ENCODE data around the gene CEP95. TPM values are rescaled to one million over a fixed set of nuclear protein-coding genes. Genes with fewer than 3 reads are reported as not detected.
A peak's percentile ranks its signal among the peaks of the same experiment; 100 is the strongest.

The CEP95 gene
- total and polyA plus RNA-seq, 4 experiments from 2014 or later = 6.4 to 108 (median 61.8) TPM

- no peaks in the 10 kb centered on the region for H3K27me3 ChIP-seq (ENCODE audit: insufficient read depth, low read length)
- peak overlapping the region in 3 of 7 donors; percentile 37 to 48 (median 43) for H3K27ac Mint-ChIP-seq
- H3K36me3 ChIP-seq (ENCODE audit: insufficient read depth, low read length) = peaks cover 82% of the 10 kb centered on the region
- H3K4me1 Mint-ChIP-seq = peaks cover 0 to 2% (median 0%) of the 10 kb centered on the region in 4 donors
- peaks cover 57 to 87% of the 10 kb centered on the region in 2 donors for H3K36me3 Mint-ChIP-seq
- no peaks in the 10 kb centered on the region for H3K9me3 ChIP-seq (ENCODE audit: control insufficient read depth in 1 of 2, low read length in 2 of 2)
- no peaks in the 10 kb centered on the region for H3K4me1 ChIP-seq (ENCODE audit: insufficient read depth, low read length)
- intact Hi-C loops (cut with micrococcal nuclease) = loop anchor here (10.0 kb wide), 1 partner anchor 111 kb away; no protein-coding TSS in a partner anchor
- ChIA-PET POLR2A (ENCODE audit: partially characterized antibody) (interaction anchor here (2.6 to 4.2 kb wide), 2 partner anchors 28 to 38 kb away, joined by 8 to 22 read pairs; partner anchors contain the start of genes CEP95, DDX5 and POLG2), CTCF (ENCODE audit: partially characterized antibody) (interaction anchor here (1.1 to 3.6 kb wide), 4 partner anchors 10 to 116 kb away, joined by 3 to 22 read pairs (median 7); no protein-coding TSS in a partner anchor)
- H3K27me3 Mint-ChIP-seq = no peaks in the 10 kb centered on the region
- H3K4me3 ChIP-seq (ENCODE audit: low read length in 2 of 2) = no peak overlapping the region
- no peak overlapping the region for H3K4me3 Mint-ChIP-seq
- no peak for DNase-seq
- H3K27ac ChIP-seq (ENCODE audit: low read depth, low read length) = no peak overlapping the region
- H3K9me3 Mint-ChIP-seq = peaks cover 0 to 1% (median 0%) of the 10 kb centered on the region in 8 donors
These were observed 27.4 kb downstream of the CEP95 start for GRCh38 chr17:64534187-64534586.

DNA sequence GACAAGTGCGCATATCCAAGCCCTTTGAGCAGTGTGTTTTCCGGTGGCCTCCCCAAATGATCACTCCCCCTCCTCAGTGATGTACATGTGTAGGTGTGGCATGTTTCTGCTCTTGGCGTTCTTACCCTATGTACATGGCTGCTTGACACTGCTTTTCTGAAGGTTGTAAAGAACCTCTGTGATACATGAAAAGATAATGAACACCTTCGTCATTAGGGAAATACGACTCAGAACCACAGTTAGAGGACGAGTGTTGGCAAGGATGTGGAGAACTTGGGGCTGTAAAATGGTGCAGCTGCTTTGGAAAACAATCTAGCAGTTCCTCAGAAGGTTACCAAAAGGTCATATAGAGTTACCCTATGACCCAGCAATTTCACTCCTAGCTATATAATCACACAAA is 28.6 kb downstream of the CEP95 start:
- no peaks in the 10 kb centered on the region for H3K4me1 ChIP-seq (ENCODE audit: insufficient read depth, low read length)
- H3K9me3 ChIP-seq (ENCODE audit: control insufficient read depth in 1 of 2, low read length in 2 of 2) = no peaks in the 10 kb centered on the region
- no peak overlapping the region for H3K4me3 Mint-ChIP-seq
- no peak for DNase-seq
- no peak overlapping the region for H3K27ac ChIP-seq (ENCODE audit: low read depth, low read length)
- ChIA-PET POLR2A (ENCODE audit: partially characterized antibody) (interaction anchor here (4.2 kb wide), 1 partner anchor 29 kb away, joined by 22 read pairs; the partner anchor contains the start of genes CEP95 and DDX5), CTCF (ENCODE audit: partially characterized antibody) (interaction anchor here (0.9 to 3.6 kb wide), 3 partner anchors 8 to 115 kb away, joined by 3 to 22 read pairs (median 6); no protein-coding TSS in a partner anchor)
- intact Hi-C loops (cut with micrococcal nuclease) = loop anchor here (10.0 kb wide), 1 partner anchor 109 kb away; no protein-coding TSS in a partner anchor
- peak overlapping the region in 2 of 7 donors; percentile 27 to 63 for H3K27ac Mint-ChIP-seq
- H3K27me3 ChIP-seq (ENCODE audit: insufficient read depth, low read length) = no peaks in the 10 kb centered on the region
- no peaks in the 10 kb centered on the region for H3K27me3 Mint-ChIP-seq
- H3K9me3 Mint-ChIP-seq = no peaks in the 10 kb centered on the region
- peaks cover 0 to 3% (median 0%) of the 10 kb centered on the region in 4 donors for H3K4me1 Mint-ChIP-seq
- peaks cover 73% of the 10 kb centered on the region for H3K36me3 ChIP-seq (ENCODE audit: insufficient read depth, low read length)
- peaks cover 50 to 76% of the 10 kb centered on the region in 2 donors for H3K36me3 Mint-ChIP-seq
- H3K4me3 ChIP-seq (ENCODE audit: low read length in 2 of 2) = no peak overlapping the region

DNA sequence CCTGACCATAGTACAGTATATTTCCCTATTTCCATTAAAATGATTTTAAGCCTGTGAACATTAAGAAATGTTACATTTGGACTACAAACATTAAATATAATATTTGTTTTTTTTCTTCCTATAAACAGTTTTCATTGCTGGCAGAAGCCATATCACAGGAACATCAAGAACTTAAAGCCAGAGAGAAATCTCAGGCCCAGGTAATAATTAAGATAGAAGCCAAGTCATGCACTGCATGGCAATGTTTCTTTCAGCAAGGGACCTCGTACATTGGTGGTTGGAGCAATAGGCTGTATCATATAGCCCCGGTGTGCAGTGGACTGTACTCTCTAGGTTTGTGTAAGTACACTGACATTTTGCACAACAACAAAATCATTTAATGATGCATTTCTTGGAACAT is 30.1 kb downstream of the CEP95 start:
- H3K9me3 Mint-ChIP-seq = no peaks in the 10 kb centered on the region
- Histone ChIP-seq H3K27me3 (ENCODE audit: insufficient read depth, low read length) (no peaks in the 10 kb centered on the region), H3K4me1 (ENCODE audit: insufficient read depth, low read length) (no peaks in the 10 kb centered on the region), H3K27ac (ENCODE audit: low read depth, low read length) (no peak overlapping the region), H3K4me3 (ENCODE audit: low read length in 2 of 2) (no peak overlapping the region), H3K36me3 (ENCODE audit: insufficient read depth, low read length) (peaks cover 63% of the 10 kb centered on the region), H3K9me3 (ENCODE audit: control insufficient read depth in 1 of 2, low read length in 2 of 2) (no peaks in the 10 kb centered on the region)
- no peak for DNase-seq
- no peak overlapping the region for H3K4me3 Mint-ChIP-seq
- H3K27ac Mint-ChIP-seq = peak overlapping the region in 2 of 7 donors; percentile 1 to 17
- peaks cover 38 to 66% of the 10 kb centered on the region in 2 donors for H3K36me3 Mint-ChIP-seq
- no peaks in the 10 kb centered on the region for H3K27me3 Mint-ChIP-seq
- peaks cover 0 to 3% (median 0%) of the 10 kb centered on the region in 4 donors for H3K4me1 Mint-ChIP-seq
- intact Hi-C loops (cut with micrococcal nuclease) = loop anchor here (10.0 kb wide), 1 partner anchor 108 kb away; no protein-coding TSS in a partner anchor
- ChIA-PET POLR2A (ENCODE audit: partially characterized antibody) (interaction anchor here (1.3 kb wide), 1 partner anchor 30 kb away, joined by 3 read pairs; the partner anchor contains the start of gene CEP95), CTCF (ENCODE audit: partially characterized antibody) (interaction anchor here (0.8 to 1.1 kb wide), 2 partner anchors 10 to 200 kb away, joined by 4 to 10 read pairs; no protein-coding TSS in a partner anchor)

DNA sequence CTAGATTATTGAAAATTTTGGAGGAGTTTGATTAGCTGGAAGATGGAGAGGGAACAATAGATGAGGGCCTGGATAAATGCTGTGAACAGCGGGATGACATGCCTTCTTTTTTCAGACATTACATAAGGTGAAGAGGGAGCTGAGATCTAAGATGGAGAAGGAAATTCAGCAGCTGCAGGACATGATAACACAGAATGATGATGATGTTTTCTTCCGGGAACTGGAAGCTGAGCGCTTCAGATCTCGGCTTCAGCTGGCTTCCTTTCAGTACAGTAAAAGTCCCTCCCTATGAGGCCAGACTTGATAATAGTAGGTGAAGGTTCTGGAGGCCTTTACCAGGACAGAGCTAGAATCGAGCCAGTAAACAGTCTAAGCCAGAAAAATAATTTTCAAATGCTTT is 30.7 kb downstream of the CEP95 start:
- no peaks in the 10 kb centered on the region for H3K4me1 ChIP-seq (ENCODE audit: insufficient read depth, low read length)
- H3K27me3 ChIP-seq (ENCODE audit: insufficient read depth, low read length) = no peaks in the 10 kb centered on the region
- no peak overlapping the region for H3K4me3 ChIP-seq (ENCODE audit: low read length in 2 of 2)
- no peak for DNase-seq
- peaks cover 59% of the 10 kb centered on the region for H3K36me3 ChIP-seq (ENCODE audit: insufficient read depth, low read length)
- no peak overlapping the region for H3K4me3 Mint-ChIP-seq
- no peak overlapping the region for H3K27ac ChIP-seq (ENCODE audit: low read depth, low read length)
- no peaks in the 10 kb centered on the region for H3K9me3 Mint-ChIP-seq
- ChIA-PET CTCF (ENCODE audit: partially characterized antibody) (interaction anchor here (0.8 to 1.1 kb wide), 2 partner anchors 9 to 199 kb away, joined by 4 to 10 read pairs; no protein-coding TSS in a partner anchor), POLR2A (ENCODE audit: partially characterized antibody) (interaction anchor here (1.3 kb wide), 1 partner anchor 31 kb away, joined by 3 read pairs; the partner anchor contains the start of gene CEP95)
- peak overlapping the region in 3 of 7 donors; percentile 1 to 51 (median 12) for H3K27ac Mint-ChIP-seq
- peaks cover 0 to 3% (median 0%) of the 10 kb centered on the region in 4 donors for H3K4me1 Mint-ChIP-seq
- no peaks in the 10 kb centered on the region for H3K27me3 Mint-ChIP-seq
- H3K36me3 Mint-ChIP-seq = peaks cover 33 to 65% of the 10 kb centered on the region in 2 donors
- intact Hi-C loops (cut with micrococcal nuclease) = loop anchor here (10.0 kb wide), 1 partner anchor 107 kb away; no protein-coding TSS in a partner anchor
- no peaks in the 10 kb centered on the region for H3K9me3 ChIP-seq (ENCODE audit: control insufficient read depth in 1 of 2, low read length in 2 of 2)

- Mint-ChIP-seq H3K27ac (peak overlapping the region in 5 of 7 donors; percentile 3 to 88 (median 66)), H3K4me3 (no peak overlapping the region), H3K36me3 (peaks cover 26 to 60% of the 10 kb centered on the region in 2 donors), H3K27me3 (no peaks in the 10 kb centered on the region), H3K4me1 (peaks cover 0 to 5% (median 0%) of the 10 kb centered on the region in 4 donors), H3K9me3 (no peaks in the 10 kb centered on the region)
- DNase-seq = no peak
- no peaks in the 10 kb centered on the region for H3K4me1 ChIP-seq (ENCODE audit: insufficient read depth, low read length)
- intact Hi-C loops (cut with micrococcal nuclease) = loop anchor here (10.0 kb wide), 1 partner anchor 106 kb away; no protein-coding TSS in a partner anchor
- no peak overlapping the region for H3K27ac ChIP-seq (ENCODE audit: low read depth, low read length)
- ChIA-PET POLR2A (ENCODE audit: partially characterized antibody) (interaction anchor here (1.3 kb wide), 1 partner anchor 32 kb away, joined by 3 read pairs; the partner anchor contains the start of gene CEP95), CTCF (ENCODE audit: partially characterized antibody) (interaction anchor here (0.8 to 1.3 kb wide), 2 partner anchors 12 to 198 kb away, joined by 3 read pairs; no protein-coding TSS in a partner anchor)
- H3K27me3 ChIP-seq (ENCODE audit: insufficient read depth, low read length) = no peaks in the 10 kb centered on the region
- H3K4me3 ChIP-seq (ENCODE audit: low read length in 2 of 2) = no peak overlapping the region
- no peaks in the 10 kb centered on the region for H3K9me3 ChIP-seq (ENCODE audit: control insufficient read depth in 1 of 2, low read length in 2 of 2)
- peaks cover 48% of the 10 kb centered on the region for H3K36me3 ChIP-seq (ENCODE audit: insufficient read depth, low read length)
These were observed 31.8 kb downstream of the CEP95 start for GRCh38 chr17:64538508-64539130.

GRCh38 chr17:64540118-64540776 is 33.5 kb downstream of the CEP95 start:
- peaks cover 0 to 5% (median 0%) of the 10 kb centered on the region in 4 donors for H3K4me1 Mint-ChIP-seq
- H3K27ac Mint-ChIP-seq = no peak overlapping the region
- Histone ChIP-seq H3K4me1 (ENCODE audit: insufficient read depth, low read length) (no peaks in the 10 kb centered on the region), H3K9me3 (ENCODE audit: control insufficient read depth in 1 of 2, low read length in 2 of 2) (no peaks in the 10 kb centered on the region), H3K4me3 (ENCODE audit: low read length in 2 of 2) (no peak overlapping the region), H3K36me3 (ENCODE audit: insufficient read depth, low read length) (peaks cover 33% of the 10 kb centered on the region), H3K27ac (ENCODE audit: low read depth, low read length) (no peak overlapping the region), H3K27me3 (ENCODE audit: insufficient read depth, low read length) (no peaks in the 10 kb centered on the region)
- no peak for DNase-seq
- H3K9me3 Mint-ChIP-seq = no peaks in the 10 kb centered on the region
- ChIA-PET POLR2A (ENCODE audit: partially characterized antibody) (no interaction called here), CTCF (ENCODE audit: partially characterized antibody) (interaction anchor here (1.4 to 1.5 kb wide), 2 partner anchors 12 to 196 kb away, joined by 3 to 6 read pairs; no protein-coding TSS in a partner anchor)
- H3K4me3 Mint-ChIP-seq = no peak overlapping the region
- intact Hi-C loops (cut with micrococcal nuclease) = no loop called here
- H3K27me3 Mint-ChIP-seq = no peaks in the 10 kb centered on the region
- H3K36me3 Mint-ChIP-seq = peaks cover 20 to 52% of the 10 kb centered on the region in 2 donors

Data from CD4-positive, alpha-beta memory T cell (primary cell).